Hepatocyte (in vitro differentiated cells): ENCODE measurements around the gene SLC25A21. TPM values are rescaled to one million over a fixed set of nuclear protein-coding genes. Genes with fewer than 3 reads are reported as not detected.

Source experiments
- DNase-seq: peaks from one replicate; pipeline ENCODE4 v3.0.0-alpha.2; 2016; ENCODE audit warnings: low spot score
- H2AFZ ChIP-seq: fragments of 200-600 bp; sonication (generic); 2 replicates; pipeline ENCODE4 v1.6.0; 2016; ENCODE audit warnings: antibody characterized with exemption, mild to moderate bottlenecking
- H3K27ac ChIP-seq: fragments of 200-600 bp; sonication (generic); 2 replicates; pipeline ENCODE4 v1.5.1; 2016; ENCODE audit warnings: mild to moderate bottlenecking
- H3K27me3 ChIP-seq: fragments of 200-600 bp; sonication (generic); 2 replicates; pipeline ENCODE4 v1.6.1; 2016
- H3K36me3 ChIP-seq: fragments of 200-600 bp; sonication (generic); replicated peaks from 2 replicates; pipeline ENCODE4 v1.5.1; 2016; ENCODE audit warnings: low read depth; ENCODE audit not compliant: insufficient read depth
- H3K4me1 ChIP-seq: fragments of 200-600 bp; sonication (generic); 2 replicates; pipeline ENCODE4 v1.5.1; 2016; ENCODE audit warnings: mild to moderate bottlenecking, moderate library complexity; ENCODE audit not compliant: insufficient read depth
- H3K4me2 ChIP-seq: fragments of 200-600 bp; sonication (generic); 2 replicates; pipeline ENCODE4 v1.6.0; 2016
- H3K4me3 ChIP-seq: fragments of 200-600 bp; sonication (generic); 2 replicates; pipeline ENCODE4 v1.5.1; 2016; ENCODE audit warnings: mild to moderate bottlenecking
- H3K79me2 ChIP-seq: fragments of 200-600 bp; sonication (generic); 2 replicates; pipeline ENCODE4 v1.6.0; 2017; ENCODE audit warnings: mild to moderate bottlenecking
- H3K9me2 ChIP-seq: fragments of 200-600 bp; sonication (generic); replicated peaks from 2 replicates; pipeline ENCODE4 v1.6.0; 2017; ENCODE audit warnings: mild to moderate bottlenecking; ENCODE audit not compliant: insufficient read depth
- H3K9me3 ChIP-seq: fragments of 200-600 bp; sonication (generic); 2 replicates; pipeline ENCODE4 v1.5.1; 2016; ENCODE audit warnings: low read depth, mild to moderate bottlenecking
- H4K20me1 ChIP-seq: fragments of 200-600 bp; sonication (generic); 2 replicates; pipeline ENCODE4 v1.6.0; 2016; ENCODE audit warnings: mild to moderate bottlenecking; ENCODE audit not compliant: insufficient read depth, poor library complexity, severe bottlenecking
- CTCF ChIP-seq: fragments of 200-600 bp; sonication (generic); IDR thresholded peaks from 2 replicates; pipeline ENCODE4 v1.5.1; 2016; ENCODE audit warnings: antibody characterized with exemption, mild to moderate bottlenecking; ENCODE audit not compliant: poor library complexity
- EZH2 ChIP-seq: fragments of 200-600 bp; sonication (generic); IDR thresholded peaks from 2 replicates; pipeline ENCODE4 v1.6.1; 2016; ENCODE audit warnings: antibody characterized with exemption, mild to moderate bottlenecking, borderline replicate concordance
- EZH2phosphoT487 ChIP-seq: fragments of 200-600 bp; sonication (generic); IDR thresholded peaks from one replicate; pipeline ENCODE4 v1.6.1; 2018; ENCODE audit warnings: antibody characterized with exemption, mild to moderate bottlenecking, low read depth, moderate library complexity; ENCODE audit not compliant: unreplicated experiment, severe bottlenecking
- WGBS: methylation state at CpG from one replicate; pipeline ENCODE4 v1.1.6; 2016; ENCODE audit warnings: low lambda C conversion rate; ENCODE audit errors: missing lambda C conversion rate; 5-methylcytosine and 5-hydroxymethylcytosine counted together
- polyA plus RNA-seq: library from polyadenylated mRNA; unstranded; fragments of >200 nt; fragmentation: Nextera tagmentation; extraction: Ambion mirVana; gene quantifications from 2 replicates; pipeline ENCODE4 v1.2.1, GENCODE V29; 2016
- total RNA-seq: library from RNA; depleted of rRNA; stranded (reverse); fragments of >200 nt; gene quantifications from 2 replicates; pipeline ENCODE4 v1.2.3, GENCODE V29; 2014

SLC25A21 gene
- total and polyA plus RNA-seq, 2 experiments from 2014 or later: 1.4 to 1.6 TPM

GRCh38 chr14:36979863-36980262 is 192.5 kb downstream of the SLC25A21 start:
- DNase-seq: no peak

GRCh38 chr14:36976571-36977023 is 195.8 kb downstream of the SLC25A21 start:
- Histone ChIP-seq H2AFZ (no peak overlapping the region), H3K9me3 (no peaks in the 10 kb centered on the region), H3K79me2 (no peaks in the 10 kb centered on the region), H3K27me3 (no peaks in the 10 kb centered on the region), H3K4me3 (no peak overlapping the region), H3K9me2 (no peaks in the 10 kb centered on the region), H3K4me1 (no peaks in the 10 kb centered on the region), H3K36me3 (no peaks in the 10 kb centered on the region), H3K4me2 (no peak overlapping the region), H4K20me1 (no peaks in the 10 kb centered on the region), H3K27ac (no peak overlapping the region)
- WGBS: 80% methylated on average over 5 of the region's 5 CpGs
- TF ChIP-seq EZH2phosphoT487: no peak
- no peak for DNase-seq

More at GRCh38 chr14:36979863-36980262, 192.5 kb downstream of the SLC25A21 start:
- WGBS: 73% methylated on average over 3 of the region's 3 CpGs
- Histone ChIP-seq H3K27me3 (no peaks in the 10 kb centered on the region), H3K79me2 (no peaks in the 10 kb centered on the region), H3K4me1 (no peaks in the 10 kb centered on the region), H3K9me2 (no peaks in the 10 kb centered on the region), H3K4me3 (no peak overlapping the region), H4K20me1 (no peaks in the 10 kb centered on the region), H3K9me3 (no peaks in the 10 kb centered on the region), H3K27ac (no peak overlapping the region), H3K36me3 (no peaks in the 10 kb centered on the region), H3K4me2 (no peak overlapping the region), H2AFZ (no peak overlapping the region)
- TF ChIP-seq CTCF (no peak), EZH2 (no peak), EZH2phosphoT487 (no peak)

- Histone ChIP-seq H3K27ac (no peak overlapping the region), H3K36me3 (no peaks in the 10 kb centered on the region), H3K4me1 (no peaks in the 10 kb centered on the region), H4K20me1 (no peaks in the 10 kb centered on the region), H3K27me3 (no peaks in the 10 kb centered on the region), H2AFZ (no peak overlapping the region), H3K4me3 (no peak overlapping the region), H3K4me2 (no peak overlapping the region), H3K9me3 (no peaks in the 10 kb centered on the region), H3K9me2 (no peaks in the 10 kb centered on the region), H3K79me2 (no peaks in the 10 kb centered on the region)
- TF ChIP-seq EZH2phosphoT487 (no peak), EZH2 (no peak), CTCF (no peak)
- 65% methylated on average over 3 of the region's 3 CpGs for WGBS
- no peak for DNase-seq
Measured at GRCh38 chr14:36975834-36976233, 196.6 kb downstream of the SLC25A21 start.

GRCh38 chr14:36974985-36975384 is 197.4 kb downstream of the SLC25A21 start:
- no peaks in the 10 kb centered on the region for H3K79me2 ChIP-seq
- 96% methylated on average over 2 of the region's 2 CpGs for WGBS
- no peak overlapping the region for H3K4me3 ChIP-seq
- H3K27ac ChIP-seq: no peak overlapping the region
- H3K4me2 ChIP-seq: no peak overlapping the region
- DNase-seq: no peak
- H3K9me3 ChIP-seq: no peaks in the 10 kb centered on the region
- H4K20me1 ChIP-seq: no peaks in the 10 kb centered on the region
- no peaks in the 10 kb centered on the region for H3K4me1 ChIP-seq
- H3K27me3 ChIP-seq: no peaks in the 10 kb centered on the region
- no peaks in the 10 kb centered on the region for H3K36me3 ChIP-seq
- H2AFZ ChIP-seq: no peak overlapping the region
- H3K9me2 ChIP-seq: no peaks in the 10 kb centered on the region
- no peak for TF ChIP-seq EZH2phosphoT487
- TF ChIP-seq EZH2: no peak
- TF ChIP-seq CTCF: no peak
